GM19397 (cell line): Measurements from ENCODE around the gene L3MBTL4.

Source experiments
- ATAC-seq: cut with Tn5 transposase; IDR thresholded peaks from one replicate; pipeline ENCODE4 v1.9.1; 2021; ENCODE audit warnings: mild to moderate bottlenecking, moderate library complexity; ENCODE audit not compliant: unreplicated experiment

L3MBTL4 gene

DNA sequence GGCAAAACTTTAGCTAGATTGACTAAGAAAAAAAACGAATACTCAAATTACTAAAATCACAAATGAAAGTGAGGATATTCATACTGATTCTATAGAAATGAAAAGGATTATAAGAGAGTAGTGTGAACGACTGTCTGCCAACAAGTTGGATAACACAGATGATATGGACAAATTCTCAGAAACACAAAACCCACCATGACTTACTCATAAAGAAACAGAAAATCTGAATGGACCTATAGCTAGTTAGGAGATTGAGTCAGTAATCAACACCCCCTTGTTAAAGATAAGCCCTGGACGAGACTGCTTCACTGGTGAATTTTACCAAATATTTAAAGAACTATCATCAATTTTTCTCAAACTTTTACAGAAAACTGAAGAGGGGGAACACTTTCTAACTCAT, 410.6 kb downstream of the L3MBTL4 start:
- peak; percentile 59 for ATAC-seq

DNA sequence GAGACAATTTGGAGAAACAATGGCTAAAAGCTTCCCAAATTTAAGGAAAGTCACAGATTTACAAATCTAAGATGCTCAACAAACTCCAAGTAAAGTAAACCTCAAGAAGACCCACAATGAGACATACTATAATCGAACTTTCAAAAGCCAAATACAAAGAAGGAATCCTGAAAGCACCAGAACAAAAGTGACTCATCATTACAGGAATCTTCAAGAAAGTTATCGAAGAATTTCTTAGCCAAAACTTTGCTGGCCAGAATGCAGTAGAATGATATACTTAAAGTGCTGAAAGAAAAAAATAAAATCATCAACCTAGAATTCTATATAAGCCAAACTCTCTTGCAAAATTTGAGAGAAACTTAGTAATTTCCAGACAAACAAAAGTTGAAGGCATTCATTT, 412.8 kb downstream of the L3MBTL4 start:
- ATAC-seq = no peak

DNA sequence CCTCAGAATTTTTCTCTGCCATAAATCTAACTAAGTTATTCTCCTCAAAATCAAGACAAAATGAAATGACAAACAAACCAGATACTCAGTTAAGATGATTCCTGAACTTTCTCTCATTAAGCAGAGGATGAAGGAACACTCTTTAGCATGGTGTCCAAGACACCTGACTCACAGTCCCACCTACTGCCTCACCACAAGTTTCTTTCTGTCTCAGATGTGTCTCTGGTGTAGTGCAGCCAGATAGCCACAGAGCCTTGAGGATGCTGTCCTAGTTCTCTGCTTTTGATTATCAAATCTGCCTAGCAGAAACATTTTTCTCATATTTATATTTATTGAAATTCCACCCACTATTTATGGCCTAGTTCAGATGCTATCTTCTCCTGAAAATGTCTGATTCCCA, 415.8 kb downstream of the L3MBTL4 start:
- peak; percentile 93 for ATAC-seq

DNA sequence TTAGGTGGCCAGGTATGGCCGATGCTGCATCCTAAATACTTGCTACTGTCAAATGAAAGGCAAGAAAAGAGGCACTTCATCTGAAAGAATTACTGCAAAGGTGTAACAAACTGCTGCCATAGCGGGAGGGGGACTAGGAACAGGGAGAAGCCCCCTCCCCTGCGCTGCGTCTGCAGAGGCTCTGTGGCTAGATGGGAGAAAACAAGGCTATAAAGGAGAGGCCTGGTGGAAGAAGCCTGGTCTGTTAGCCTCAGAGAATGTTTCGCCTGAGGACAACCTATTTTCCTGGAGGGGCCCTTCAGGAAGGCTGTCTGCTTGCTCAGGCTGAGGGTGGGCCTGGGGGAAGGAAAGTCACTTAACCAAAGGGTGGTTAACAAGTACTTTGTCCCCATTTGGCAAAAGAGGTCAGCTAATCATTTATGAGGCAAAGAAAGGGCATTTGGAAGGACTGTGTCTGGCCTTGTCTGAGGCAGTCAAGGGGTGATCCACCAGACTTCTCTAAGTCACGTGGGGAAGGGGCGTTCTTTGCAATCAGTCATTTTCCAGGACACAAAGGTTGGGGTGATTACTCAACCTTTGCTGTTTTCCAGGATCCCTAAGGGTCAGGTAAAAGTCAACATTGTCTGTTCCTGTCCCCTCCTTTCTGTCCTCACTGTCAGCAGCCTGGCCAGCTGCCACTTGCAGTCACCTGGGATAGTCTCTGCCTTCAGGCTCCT, 416.4 kb downstream of the L3MBTL4 start:
- peak; percentile 34 for ATAC-seq

DNA sequence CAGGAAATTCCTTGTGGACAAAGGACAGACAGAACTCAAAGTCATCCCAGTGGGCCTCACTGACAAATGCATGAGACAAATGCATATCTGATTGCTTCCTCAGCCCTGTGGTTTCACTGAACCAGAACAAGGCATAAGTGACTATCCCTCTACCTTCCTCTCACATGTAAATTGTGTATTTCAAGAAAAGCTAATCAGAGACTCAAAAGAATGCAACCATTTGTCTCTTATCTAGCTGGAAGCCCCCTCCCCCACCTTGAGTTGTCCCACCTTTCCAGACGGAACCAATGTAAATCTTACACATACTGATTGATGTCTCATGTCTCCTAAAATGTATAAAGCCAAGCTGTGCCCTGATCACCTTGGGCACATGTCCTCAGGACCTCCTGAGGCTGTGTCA, 417.4 kb downstream of the L3MBTL4 start:
- no peak for ATAC-seq

DNA sequence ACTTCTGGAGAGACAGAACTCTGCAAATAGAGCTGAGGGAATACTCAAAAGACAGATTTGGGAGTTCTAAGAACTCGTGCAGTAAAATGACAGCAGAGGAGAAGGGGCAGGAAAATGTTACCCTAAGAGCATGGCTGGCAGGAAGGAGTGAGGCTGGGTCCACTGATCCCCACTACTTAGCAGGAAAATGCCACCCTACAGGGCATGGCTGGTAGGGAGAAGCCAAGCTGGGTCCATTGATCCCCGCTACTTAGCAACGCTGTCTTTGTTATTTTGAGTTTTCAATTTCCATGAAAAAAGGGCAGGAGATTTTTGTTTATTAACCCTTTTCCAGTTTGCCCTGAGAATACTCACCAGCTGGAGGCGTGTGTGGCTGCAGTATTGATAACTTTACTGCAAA, 419.1 kb downstream of the L3MBTL4 start:
- no peak for ATAC-seq

DNA sequence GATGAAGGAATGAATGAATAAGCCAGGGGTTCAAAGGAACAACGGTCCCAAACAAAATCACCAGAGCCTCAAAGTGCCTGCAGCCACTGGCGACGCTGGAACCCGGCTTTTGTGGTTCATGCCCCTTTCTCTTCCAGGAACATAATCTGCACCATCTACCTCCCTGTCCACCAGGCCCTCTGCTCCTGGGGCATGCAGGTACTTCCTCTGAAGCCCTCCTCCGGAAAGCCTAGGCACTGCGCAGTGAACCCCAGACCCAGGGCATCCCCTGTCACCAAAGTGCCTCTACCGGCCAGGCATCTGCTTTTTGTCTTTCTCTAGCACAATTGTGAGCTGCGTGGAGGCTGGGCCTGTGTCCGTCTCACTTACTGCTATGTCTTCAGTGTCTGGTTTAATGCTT, 420.8 kb downstream of the L3MBTL4 start:
- no peak for ATAC-seq

DNA sequence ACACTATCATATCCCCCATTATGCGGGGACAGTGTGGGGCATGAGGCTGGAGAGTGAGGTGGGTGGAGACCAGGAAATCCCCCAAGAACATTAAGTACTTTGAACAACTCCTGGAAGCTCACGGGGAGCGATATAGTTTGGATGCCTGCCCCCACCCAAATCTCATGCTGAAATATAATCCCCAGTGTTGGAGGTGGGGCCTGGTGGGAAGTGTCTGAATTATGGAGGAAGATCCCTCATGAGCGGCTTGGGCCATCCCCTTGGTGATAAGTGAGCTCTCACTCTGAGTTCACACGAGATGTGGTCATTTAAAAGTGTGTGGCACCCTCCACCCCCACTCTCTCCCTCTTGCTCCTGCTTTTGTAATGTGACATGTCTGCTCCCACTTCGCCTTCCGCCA, 422.3 kb downstream of the L3MBTL4 start:
- ATAC-seq = no peak

DNA sequence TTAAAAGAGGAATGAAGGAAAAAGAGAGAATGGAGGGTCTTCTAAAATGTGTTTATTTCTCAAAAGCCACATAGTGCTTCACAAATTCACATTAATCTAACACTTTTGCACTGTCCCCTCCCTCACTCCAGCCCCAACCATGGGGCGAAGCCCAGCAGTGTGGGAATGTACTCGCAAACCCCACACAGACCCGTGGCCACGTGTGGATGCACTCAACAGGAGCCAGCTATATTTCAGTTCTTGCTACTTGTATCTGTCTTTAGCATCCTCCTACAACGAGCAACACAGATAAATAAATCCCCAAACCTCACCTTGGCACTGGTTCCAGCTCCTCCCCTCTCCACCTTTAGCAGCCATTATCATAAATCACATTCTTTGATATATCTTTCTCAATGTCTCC, 427.5 kb downstream of the L3MBTL4 start:
- no peak for ATAC-seq

DNA sequence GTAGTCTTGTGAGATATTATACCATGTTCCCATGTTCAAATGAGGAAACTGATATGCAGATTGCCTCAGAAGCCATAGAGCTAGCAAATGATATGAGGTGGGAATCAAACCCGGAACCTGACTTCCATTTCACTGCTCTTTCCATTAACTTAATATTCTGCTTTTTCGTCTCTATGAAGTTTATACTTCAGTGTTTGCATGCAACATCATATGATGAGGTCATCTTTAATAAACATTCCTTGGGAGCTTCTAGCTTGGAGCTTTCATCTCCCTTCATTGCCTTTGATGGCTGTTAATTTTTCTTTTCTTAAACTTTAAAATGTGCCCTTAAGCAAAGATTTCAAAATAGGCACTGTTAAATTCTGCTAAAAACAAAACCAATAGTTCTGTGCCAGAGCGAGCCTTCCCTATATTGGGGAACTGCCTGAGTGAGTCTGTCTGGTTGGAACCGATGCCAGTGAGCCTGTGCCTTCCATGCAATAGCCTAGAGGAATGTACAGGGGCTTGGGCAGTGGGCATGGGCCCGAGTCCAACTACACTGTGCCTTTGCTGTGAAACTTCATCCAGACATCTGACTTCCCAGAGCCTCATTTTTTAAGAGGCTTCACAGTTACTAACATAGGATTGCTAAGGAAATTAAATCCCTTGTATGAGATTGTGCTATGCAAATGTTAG, 428.3 kb downstream of the L3MBTL4 start:
- no peak for ATAC-seq

DNA sequence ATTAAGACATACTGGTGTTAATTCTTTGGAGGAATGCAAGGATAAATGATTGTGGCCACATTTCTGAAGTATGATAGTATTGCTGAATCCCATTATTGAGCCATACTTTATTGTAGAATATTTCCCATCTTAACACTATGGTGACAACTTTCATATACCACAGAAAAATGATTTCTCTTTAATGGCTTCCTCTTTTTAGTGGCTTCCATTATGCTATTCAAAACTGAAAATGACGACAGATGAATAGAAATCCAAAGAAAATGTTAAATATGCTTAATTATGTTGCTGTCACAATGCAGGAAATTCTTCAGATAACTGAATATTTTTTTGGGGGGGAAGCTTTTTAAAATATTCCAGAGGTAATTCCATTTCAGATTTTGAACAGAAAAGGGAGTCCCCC, 430.5 kb downstream of the L3MBTL4 start:
- ATAC-seq = no peak

DNA sequence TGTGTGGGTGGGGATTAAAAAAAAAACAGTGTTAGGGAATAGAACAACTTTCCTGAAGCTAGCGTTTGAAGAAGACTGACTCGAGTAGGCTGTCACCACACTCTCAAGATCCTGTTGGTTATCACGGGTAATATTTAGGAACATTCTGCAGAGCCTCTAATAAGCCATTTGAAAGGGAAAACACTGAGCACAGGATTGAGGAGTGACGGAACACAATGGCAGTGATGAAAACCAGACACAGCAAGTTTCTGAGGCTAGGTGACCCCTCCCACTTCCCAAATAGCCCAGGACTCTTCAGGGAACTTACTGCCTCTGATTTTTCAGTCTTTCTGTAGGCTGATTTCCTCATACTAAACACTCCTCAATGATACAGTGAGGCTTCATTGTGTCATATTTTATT, 431.2 kb downstream of the L3MBTL4 start:
- no peak for ATAC-seq

DNA sequence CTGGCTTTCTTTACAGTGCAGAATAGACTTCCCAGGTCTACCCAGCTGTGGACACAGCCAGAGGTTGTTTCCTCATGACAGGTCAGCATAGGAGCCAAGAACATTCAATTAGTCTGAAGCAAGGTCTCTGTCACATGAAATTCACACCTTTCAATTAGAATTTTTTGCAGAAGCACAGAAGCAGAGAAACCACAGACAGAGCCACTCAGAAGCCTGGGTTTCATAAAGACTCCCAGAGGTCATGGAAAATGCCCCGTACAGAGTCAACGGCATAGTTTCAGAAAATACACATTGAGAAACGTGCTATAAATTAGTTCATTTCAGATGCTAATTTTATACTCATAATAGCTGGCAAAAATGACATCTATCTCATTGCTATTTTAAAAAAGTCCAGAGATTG, 432.4 kb downstream of the L3MBTL4 start:
- no peak for ATAC-seq

DNA sequence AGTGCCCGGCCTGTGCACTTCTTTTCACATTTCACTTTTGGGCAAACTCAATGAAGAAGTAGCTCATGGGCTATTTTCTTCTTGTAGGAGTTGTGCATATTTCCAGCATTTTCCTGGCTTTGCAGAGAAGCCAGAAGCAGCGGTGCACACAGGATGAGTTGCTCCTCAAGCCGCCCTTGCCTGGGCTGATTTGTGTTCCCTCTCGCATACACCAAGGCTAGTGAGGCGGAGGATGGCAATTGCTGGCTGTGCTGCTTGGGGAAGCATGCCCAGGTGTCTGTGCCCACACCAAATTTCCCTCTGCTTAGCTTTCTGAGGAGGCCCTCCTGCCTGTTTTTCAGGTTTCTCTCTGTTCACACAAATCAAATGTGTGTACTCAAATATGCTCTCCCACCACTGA, 434.0 kb downstream of the L3MBTL4 start:
- no peak for ATAC-seq

DNA sequence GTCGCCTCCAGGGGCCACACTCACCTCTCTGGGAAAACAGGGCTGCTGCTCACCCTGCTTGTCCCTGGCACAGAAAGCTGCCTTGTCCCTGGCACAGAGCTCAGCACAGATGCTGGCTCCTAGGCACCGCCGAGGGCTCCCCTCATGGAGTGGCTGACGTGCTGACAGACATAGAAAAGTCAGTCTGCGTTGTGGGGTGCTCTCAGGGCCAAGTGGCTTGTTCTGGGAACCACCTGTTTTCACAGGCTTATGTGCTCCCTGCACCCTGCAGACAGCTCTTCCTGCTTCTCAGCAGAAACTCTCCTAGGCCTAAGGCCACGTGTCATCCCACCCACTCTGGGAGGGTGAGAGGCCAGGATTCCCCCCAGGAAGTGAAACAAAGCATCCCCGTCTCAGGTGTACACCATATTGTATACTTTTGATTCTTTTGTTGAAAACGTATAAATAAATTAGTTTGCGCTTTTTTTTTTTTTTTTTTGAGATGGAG, 434.7 kb downstream of the L3MBTL4 start:
- ATAC-seq = peak; percentile 52

DNA sequence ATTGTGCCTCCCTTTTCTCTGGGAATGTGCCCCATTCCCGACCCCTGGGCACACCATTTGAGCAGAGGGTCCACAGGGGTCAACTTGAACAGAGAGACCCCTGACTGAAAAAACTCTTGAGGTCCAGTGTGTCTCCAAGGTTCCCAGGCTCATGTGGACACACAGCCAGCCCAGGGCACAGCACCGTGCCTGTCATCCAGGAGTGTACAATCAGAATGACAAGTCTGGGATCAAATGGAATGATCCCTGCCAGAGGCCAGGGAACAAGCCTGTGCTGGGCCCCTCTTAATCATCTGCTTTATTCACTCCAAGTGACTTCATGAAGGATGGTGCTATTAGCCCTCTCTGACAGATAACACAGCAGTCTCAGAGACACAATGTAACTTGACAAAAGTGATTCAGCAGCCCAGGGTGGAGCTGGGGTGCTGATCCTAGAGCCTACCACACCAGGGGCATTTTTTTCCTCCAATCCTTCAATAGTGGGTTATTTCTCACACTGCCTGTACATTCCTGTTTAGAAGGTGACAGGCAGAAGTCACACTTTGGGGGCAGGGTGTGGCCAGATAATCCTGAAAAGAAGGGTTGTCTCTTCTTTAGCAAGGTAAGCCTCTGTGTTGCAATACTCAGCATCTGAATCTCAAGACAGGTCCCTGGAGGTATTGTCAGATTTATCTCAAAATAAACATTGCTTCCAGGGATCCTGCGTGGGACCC, 435.4 kb downstream of the L3MBTL4 start:
- no peak for ATAC-seq

DNA sequence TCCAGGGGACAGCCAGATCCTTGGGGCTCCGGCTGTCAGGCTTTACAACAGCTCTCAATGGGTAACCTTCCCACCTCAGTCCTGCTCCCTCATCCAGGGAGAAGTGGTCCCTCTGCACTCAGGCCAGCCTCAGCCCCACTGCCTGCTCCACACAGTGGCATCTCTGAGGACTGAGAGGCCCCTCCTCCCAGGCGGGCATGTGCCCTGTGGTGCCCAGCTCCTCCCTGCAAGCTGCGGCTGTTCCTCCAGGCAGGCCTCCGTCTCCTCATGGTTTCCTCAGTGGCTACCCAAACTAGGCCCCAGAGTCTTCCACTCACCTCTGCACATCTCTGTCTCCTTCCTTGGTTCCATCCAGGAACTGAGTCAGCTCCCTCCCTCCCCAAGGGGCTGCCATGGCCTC, 437.7 kb downstream of the L3MBTL4 start:
- no peak for ATAC-seq

DNA sequence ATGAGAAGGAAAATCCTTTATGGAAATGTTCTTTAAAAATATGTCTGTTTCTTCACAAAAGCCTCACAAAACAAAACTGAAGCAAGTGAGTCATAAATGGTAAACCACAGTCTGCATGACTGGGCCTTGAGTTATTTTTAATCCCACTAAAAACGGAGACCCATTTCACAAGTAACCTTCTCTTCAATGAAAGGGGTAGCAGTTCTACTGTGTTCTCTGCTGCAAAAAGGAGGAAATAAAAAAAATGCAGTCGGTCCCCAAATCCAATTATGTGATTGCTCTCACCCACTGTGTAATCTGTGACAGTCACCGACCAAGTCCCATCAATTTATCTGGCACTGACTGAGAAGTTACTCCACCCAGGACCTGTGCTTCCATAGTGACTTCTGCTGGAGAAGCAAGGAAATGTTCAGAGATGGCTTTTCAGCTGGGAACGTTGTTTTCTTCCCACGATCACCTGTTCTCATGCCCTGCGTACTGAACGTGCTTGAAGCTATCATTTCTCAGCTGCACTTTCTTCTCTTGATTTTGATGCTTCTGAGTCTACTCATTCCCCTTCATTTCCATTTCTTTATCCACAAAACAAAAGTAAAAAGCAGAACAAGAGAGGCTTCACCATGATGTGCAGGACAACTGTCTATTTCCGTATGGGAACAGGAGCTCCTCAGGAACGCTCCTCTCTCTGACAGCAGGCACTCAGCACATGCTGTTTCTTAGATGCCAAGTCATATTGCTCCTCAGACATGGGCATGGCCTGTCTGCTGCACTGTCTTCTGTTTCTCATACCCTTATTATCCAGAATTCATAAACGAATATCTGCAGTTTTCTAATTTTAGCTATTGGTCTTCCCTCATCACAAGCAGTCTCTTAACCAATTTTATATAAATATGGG, 439.4 kb downstream of the L3MBTL4 start:
- ATAC-seq = peak; percentile 66

DNA sequence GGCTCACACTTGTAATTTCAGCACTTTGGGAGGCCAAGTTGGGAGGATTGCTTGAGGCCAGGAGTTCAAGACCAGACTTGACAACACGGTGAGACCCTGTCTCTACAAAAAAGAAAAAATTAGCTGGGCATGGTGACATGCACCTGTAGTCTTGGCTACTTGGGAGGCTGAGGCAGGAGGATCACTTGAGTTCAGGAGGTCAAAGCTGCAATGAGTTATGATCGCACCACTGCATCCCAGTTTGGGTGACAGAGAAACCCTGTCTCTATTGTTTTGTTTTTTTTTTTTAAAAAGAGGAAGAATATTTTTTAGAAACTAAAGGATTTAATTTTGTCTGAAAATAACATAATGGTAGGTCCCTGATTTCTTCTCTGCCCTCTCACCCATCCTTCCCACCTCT, 440.0 kb downstream of the L3MBTL4 start:
- ATAC-seq = no peak

DNA sequence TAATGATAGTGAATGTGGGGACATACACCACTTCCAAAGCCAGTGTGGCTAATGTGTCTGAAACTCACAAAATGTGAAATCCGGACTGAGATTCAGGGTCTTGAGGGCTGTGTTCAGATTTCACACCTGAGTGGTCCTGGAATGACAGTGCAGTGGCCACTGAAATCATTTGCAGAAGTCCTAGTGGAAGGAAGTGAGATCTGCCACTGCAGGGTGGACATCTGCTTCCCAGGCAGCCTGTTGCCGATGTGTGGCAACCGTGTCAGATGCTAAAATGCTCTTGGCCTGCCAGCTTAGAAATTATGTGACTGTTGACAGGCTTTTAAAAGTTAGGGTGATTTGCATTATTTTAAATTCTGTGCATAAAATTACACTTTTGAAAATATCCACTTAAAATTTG, 441.6 kb downstream of the L3MBTL4 start:
- ATAC-seq = no peak

DNA sequence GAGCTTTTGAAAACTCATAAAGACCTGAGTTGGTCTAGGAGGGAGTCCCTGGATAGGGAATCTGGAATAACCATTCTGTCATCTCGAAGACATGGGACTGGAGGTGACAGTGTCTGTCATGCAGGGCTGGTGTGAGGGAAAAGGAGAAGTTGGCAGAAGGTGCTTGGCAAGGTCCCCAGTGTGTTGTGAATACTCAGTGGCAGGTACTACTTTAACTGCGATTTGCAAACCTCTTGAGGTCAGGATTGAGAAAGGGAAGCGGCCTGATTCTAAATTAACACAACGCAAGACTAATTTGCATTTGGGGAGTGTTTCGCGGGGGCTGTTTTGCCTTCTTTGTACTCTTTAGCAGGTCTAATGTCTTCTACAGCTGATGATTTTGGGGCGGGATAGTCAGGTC, 442.4 kb downstream of the L3MBTL4 start:
- peak; percentile 52 for ATAC-seq
